NCI-H460 (cell line): ENCODE results near the gene MRPL34. TPM values are rescaled to one million over a fixed set of nuclear protein-coding genes. Genes with fewer than 3 reads are reported as not detected.
"Not testable (repeated sequence)": the region's sequence is repeated elsewhere in the genome, so short reads cannot be mapped to it uniquely, and the experiment has no call there.

ENCODE experiments used
- DNase-seq: peaks from one replicate; pipeline ENCODE4 v3.0.0-alpha.2; 2016; ENCODE audit warnings: low read depth; ENCODE audit errors: extremely low read depth
- polyA plus RNA-seq: library from polyadenylated mRNA; depleted of rRNA; stranded (reverse); fragments of >200 nt; gene quantifications from 2 replicates; pipeline ENCODE4 v1.2.3, GENCODE V29; 2014; cell fraction: nucleus; rRNA removed
- total RNA-seq: library from RNA; depleted of rRNA; stranded (reverse); fragments of >200 nt; shearing (Covaris generic); gene quantifications from 2 replicates; pipeline ENCODE4 v1.2.3, GENCODE V29; 2014; rRNA removed

The MRPL34 gene
- total RNA-seq = 55.1 and 60.1 TPM in 2 replicates
- 80.4 and 108 TPM in 2 replicates for polyA plus RNA-seq

- DNase-seq = peak; percentile 97
Measured at GRCh38 chr19:17305517-17306284, at the start of gene MRPL34. TSS of gene MRPL34 (plus strand) at chr19:17305872. CDS start at chr19:17305893, 21 bp downstream.

- no peak for DNase-seq
Measured at GRCh38 chr19:17256130-17256529, 49.5 kb upstream of the MRPL34 start.

GRCh38 chr19:17259118-17259780 is 46.4 kb upstream of the MRPL34 start:
- DNase-seq = no peak

GRCh38 chr19:17259934-17260333 is 45.7 kb upstream of the MRPL34 start:
- DNase-seq = no peak

- DNase-seq = peak; percentile 77
Measured at GRCh38 chr19:17260842-17261325, 44.8 kb upstream of the MRPL34 start.

GRCh38 chr19:17262557-17262956 is 43.1 kb upstream of the MRPL34 start:
- no peak for DNase-seq

GRCh38 chr19:17263712-17264640 is 41.7 kb upstream of the MRPL34 start:
- DNase-seq = no peak

- no peak for DNase-seq
Measured at GRCh38 chr19:17264641-17264979, 41.1 kb upstream of the MRPL34 start, which contains the start of gene USHBP1. TSS of gene USHBP1 (minus strand) at chr19:17264745. CDS start at chr19:17264299, 446 bp downstream.

- no peak for DNase-seq
Measured at GRCh38 chr19:17266026-17266425, 39.6 kb upstream of the MRPL34 start.

GRCh38 chr19:17266589-17266974 is 39.1 kb upstream of the MRPL34 start:
- no peak for DNase-seq

GRCh38 chr19:17266975-17267788 is 38.5 kb upstream of the MRPL34 start, which contains the start of gene BABAM1:
TSS of gene BABAM1 (plus strand) at chr19:17267443. CDS start at chr19:17268807, 1,364 bp downstream.
- DNase-seq = peak; percentile 96

GRCh38 chr19:17268754-17269153 is 36.9 kb upstream of the MRPL34 start:
- DNase-seq = no peak

GRCh38 chr19:17274892-17275291 is 30.8 kb upstream of the MRPL34 start:
- not testable (repeated sequence) for DNase-seq

GRCh38 chr19:17275441-17276175 is 30.1 kb upstream of the MRPL34 start:
- DNase-seq = no peak

- no peak for DNase-seq
Measured at GRCh38 chr19:17279436-17279835, 26.2 kb upstream of the MRPL34 start.

GRCh38 chr19:17281391-17282304 is 24.0 kb upstream of the MRPL34 start, which contains the start of gene ANKLE1:
TSS of gene ANKLE1 (plus strand) at chr19:17281901. CDS start at chr19:17281921, 20 bp downstream.
- no peak for DNase-seq

GRCh38 chr19:17282488-17283125 is 23.1 kb upstream of the MRPL34 start:
- DNase-seq = peak; percentile 68
